Measurements from ENCODE around the gene CCDC12.

CCDC12 gene

DNA sequence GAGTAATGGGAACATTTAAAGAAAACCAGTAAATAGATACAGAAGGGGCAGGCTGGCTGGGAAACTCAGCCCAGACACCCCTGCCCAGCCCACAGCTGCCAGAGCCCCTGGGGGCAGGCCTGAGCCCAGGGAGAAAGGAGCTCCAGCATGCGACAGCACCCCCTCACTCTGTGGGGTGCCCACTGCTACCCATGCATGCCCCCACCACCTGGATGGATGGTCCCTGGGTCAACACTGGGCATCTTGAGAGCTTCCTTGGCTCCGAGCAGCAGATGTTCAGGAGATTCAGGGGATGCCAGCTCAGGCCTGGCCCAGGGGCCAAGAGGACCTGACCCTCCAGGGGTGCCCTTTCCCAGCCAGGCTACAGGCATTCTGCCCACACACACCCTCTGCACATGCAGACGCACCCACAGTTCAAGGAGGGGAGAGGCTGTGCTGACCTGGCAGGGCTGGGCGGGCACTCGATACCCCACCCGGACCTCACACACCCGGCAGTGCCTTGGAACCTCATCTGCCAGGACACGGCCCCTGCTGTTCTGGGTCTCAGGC is 67.5 kb downstream of the CCDC12 start:
- Histone ChIP-seq H3K79me2 (ENCODE audit: insufficient read depth, low read depth) (no peaks in the 10 kb centered on the region), H4K20me1 (ENCODE audit: insufficient read depth) (no peaks in the 10 kb centered on the region), H2AFZ (ENCODE audit: low read depth) (no peak overlapping the region), H3K36me3 (ENCODE audit: insufficient read depth) (no peaks in the 10 kb centered on the region), H3K27me3 (ENCODE audit: insufficient read depth, low read depth) (no peaks in the 10 kb centered on the region), H3K4me1 (ENCODE audit: low read depth, poor library complexity, severe bottlenecking) (no peaks in the 10 kb centered on the region), H3K27ac (no peak overlapping the region), H3K4me2 (no peak overlapping the region), H3K4me3 (IDR thresholded peaks at IDR 0.05; ENCODE audit: insufficient read depth, low read depth, low read length) (no peak overlapping the region), H3K9ac (no peak overlapping the region)
- TF ChIP-seq, protein P1, sequence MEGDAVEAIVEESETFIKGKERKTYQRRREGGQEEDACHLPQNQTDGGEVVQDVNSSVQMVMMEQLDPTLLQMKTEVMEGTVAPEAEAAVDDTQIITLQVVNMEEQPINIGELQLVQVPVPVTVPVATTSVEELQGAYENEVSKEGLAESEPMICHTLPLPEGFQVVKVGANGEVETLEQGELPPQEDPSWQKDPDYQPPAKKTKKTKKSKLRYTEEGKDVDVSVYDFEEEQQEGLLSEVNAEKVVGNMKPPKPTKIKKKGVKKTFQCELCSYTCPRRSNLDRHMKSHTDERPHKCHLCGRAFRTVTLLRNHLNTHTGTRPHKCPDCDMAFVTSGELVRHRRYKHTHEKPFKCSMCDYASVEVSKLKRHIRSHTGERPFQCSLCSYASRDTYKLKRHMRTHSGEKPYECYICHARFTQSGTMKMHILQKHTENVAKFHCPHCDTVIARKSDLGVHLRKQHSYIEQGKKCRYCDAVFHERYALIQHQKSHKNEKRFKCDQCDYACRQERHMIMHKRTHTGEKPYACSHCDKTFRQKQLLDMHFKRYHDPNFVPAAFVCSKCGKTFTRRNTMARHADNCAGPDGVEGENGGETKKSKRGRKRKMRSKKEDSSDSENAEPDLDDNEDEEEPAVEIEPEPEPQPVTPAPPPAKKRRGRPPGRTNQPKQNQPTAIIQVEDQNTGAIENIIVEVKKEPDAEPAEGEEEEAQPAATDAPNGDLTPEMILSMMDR (conservative IDR thresholded peaks at IDR 0.05; ENCODE audit: low read depth, low read length) = no peak

DNA sequence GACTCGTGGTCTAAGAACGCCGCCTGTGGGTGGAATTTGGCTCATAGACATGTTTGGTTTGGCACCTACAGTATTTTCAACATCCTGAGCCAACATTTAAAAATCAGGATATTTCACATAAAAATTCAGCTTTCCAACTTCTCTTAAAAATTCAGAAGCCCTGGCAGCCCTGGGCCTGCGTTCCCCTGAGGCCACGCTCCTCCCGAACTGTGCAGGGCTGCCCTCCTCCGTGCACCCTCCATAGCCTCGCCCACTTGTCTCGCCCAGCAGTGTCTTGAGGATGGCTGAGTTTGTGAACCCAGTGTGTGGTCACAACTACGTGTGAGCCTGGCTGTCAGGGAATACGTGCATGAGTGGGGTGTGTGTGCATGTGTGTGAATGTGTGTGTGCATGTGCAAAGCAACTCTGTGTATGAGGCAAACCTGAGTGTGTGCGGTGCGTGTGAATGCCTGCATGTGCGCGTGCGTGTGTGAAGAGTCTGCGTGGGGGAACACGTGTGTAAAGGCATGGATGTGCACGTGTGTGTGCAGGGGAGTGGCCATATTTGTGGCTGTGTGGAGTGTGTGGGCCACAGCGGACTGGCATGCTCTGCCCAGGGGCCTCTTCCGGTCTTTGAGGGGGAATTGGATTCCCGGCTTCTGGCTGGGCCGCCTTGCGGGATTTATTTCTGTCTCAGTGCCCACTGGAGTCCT is 68.1 kb downstream of the CCDC12 start:
- TF ChIP-seq, protein P1 (conservative IDR thresholded peaks at IDR 0.05; ENCODE audit: low read depth, low read length) = no peak
- Histone ChIP-seq H3K27me3 (ENCODE audit: insufficient read depth, low read depth) (no peaks in the 10 kb centered on the region), H3K27ac (no peak overlapping the region), H3K9ac (no peak overlapping the region), H4K20me1 (ENCODE audit: insufficient read depth) (no peaks in the 10 kb centered on the region), H3K79me2 (ENCODE audit: insufficient read depth, low read depth) (no peaks in the 10 kb centered on the region), H3K36me3 (ENCODE audit: insufficient read depth) (no peaks in the 10 kb centered on the region), H3K4me2 (no peak overlapping the region), H3K4me3 (IDR thresholded peaks at IDR 0.05; ENCODE audit: insufficient read depth, low read depth, low read length) (no peak overlapping the region), H2AFZ (ENCODE audit: low read depth) (no peak overlapping the region), H3K4me1 (ENCODE audit: low read depth, poor library complexity, severe bottlenecking) (no peaks in the 10 kb centered on the region)

DNA sequence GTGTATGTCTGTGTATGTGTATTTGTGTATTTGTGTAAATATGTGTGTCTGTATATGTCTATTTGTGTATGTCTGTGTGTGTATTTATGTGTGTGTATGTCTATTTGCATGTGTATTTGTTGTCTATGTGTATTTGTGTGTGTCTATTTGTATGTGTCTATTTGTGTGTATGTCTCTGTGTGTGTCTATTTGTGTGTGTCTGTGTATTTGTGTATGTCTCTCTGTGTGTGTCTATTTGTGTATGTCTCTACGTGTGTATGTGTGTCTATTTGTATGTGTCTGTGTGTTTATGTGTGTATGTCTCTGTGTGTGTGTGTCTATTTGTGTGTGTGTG is 68.6 kb downstream of the CCDC12 start:
- Histone ChIP-seq H3K27me3 (ENCODE audit: insufficient read depth, low read depth) (no peaks in the 10 kb centered on the region), H3K36me3 (ENCODE audit: insufficient read depth) (no peaks in the 10 kb centered on the region), H3K4me1 (ENCODE audit: low read depth, poor library complexity, severe bottlenecking) (no peaks in the 10 kb centered on the region), H3K4me2 (no peak overlapping the region), H2AFZ (ENCODE audit: low read depth) (no peak overlapping the region), H3K4me3 (IDR thresholded peaks at IDR 0.05; ENCODE audit: insufficient read depth, low read depth, low read length) (no peak overlapping the region), H3K27ac (no peak overlapping the region), H3K9ac (no peak overlapping the region), H3K79me2 (ENCODE audit: insufficient read depth, low read depth) (no peaks in the 10 kb centered on the region), H4K20me1 (ENCODE audit: insufficient read depth) (no peaks in the 10 kb centered on the region)
- TF ChIP-seq, protein P1 (conservative IDR thresholded peaks at IDR 0.05; ENCODE audit: low read depth, low read length) = no peak

DNA sequence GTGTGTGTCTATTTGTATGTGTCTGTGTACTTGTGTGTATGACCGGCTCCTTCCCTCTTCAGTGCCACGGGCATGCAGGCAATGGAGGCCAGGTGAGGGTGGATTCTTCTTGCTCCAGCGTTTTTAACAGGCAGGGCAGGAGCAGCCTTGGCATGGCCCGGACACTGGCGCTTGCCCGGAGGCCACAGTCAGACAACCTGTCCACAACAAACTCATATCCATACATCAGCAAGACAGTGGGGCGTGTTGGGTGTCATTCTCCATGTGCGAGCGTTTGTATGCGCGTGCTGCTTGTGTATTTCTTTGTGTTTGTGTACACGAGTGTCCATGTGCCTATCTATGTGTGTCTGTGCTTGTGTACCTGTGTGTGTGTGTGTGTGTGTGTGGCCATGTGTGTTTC is 69.3 kb downstream of the CCDC12 start:
- Histone ChIP-seq H3K27ac (no peak overlapping the region), H3K36me3 (ENCODE audit: insufficient read depth) (no peaks in the 10 kb centered on the region), H4K20me1 (ENCODE audit: insufficient read depth) (no peaks in the 10 kb centered on the region), H3K4me1 (ENCODE audit: low read depth, poor library complexity, severe bottlenecking) (no peaks in the 10 kb centered on the region), H3K27me3 (ENCODE audit: insufficient read depth, low read depth) (no peaks in the 10 kb centered on the region), H3K4me3 (IDR thresholded peaks at IDR 0.05; ENCODE audit: insufficient read depth, low read depth, low read length) (no peak overlapping the region), H3K9ac (no peak overlapping the region), H3K4me2 (no peak overlapping the region), H2AFZ (ENCODE audit: low read depth) (no peak overlapping the region), H3K79me2 (ENCODE audit: insufficient read depth, low read depth) (no peaks in the 10 kb centered on the region)
- TF ChIP-seq, protein P1 (conservative IDR thresholded peaks at IDR 0.05; ENCODE audit: low read depth, low read length) = no peak
